GM12875 (cell line): Measurements from ENCODE around the gene STYK1.
"Not testable (repeated sequence)": the region's sequence is repeated elsewhere in the genome, so short reads cannot be mapped to it uniquely, and the experiment has no call there.

ENCODE experiments used
- H3K4me3 ChIP-seq: one replicate; pipeline ENCODE4 v1.5.1; 2011; ENCODE audit warnings: low read depth, low read length, control low read depth
- CTCF ChIP-seq: IDR thresholded peaks from 2 replicates; pipeline ENCODE4 v1.5.1; 2011; ENCODE audit warnings: low read depth, mild to moderate bottlenecking, control low read depth, inconsistent platforms, low read length, moderate library complexity, borderline replicate concordance; ENCODE audit not compliant: insufficient read depth

The STYK1 gene

GRCh38 chr12:10607885-10608458 is 65.9 kb downstream of the STYK1 start:
- no peak overlapping the region for H3K4me3 ChIP-seq
- TF ChIP-seq CTCF: no peak

GRCh38 chr12:10601860-10602259 is 72.0 kb downstream of the STYK1 start:
- no peak overlapping the region for H3K4me3 ChIP-seq
- TF ChIP-seq CTCF: no peak

- no peak for TF ChIP-seq CTCF
- H3K4me3 ChIP-seq: no peak overlapping the region
Observed at GRCh38 chr12:10600988-10601387, 72.9 kb downstream of the STYK1 start.

GRCh38 chr12:10595881-10596280 is 78.0 kb downstream of the STYK1 start:
- no peak overlapping the region for H3K4me3 ChIP-seq
- no peak for TF ChIP-seq CTCF

- no peak overlapping the region for H3K4me3 ChIP-seq
- no peak for TF ChIP-seq CTCF
Observed at GRCh38 chr12:10590966-10591365, 82.9 kb downstream of the STYK1 start.

- H3K4me3 ChIP-seq: no peak overlapping the region
- TF ChIP-seq CTCF: no peak
Observed at GRCh38 chr12:10584415-10584814, 89.4 kb downstream of the STYK1 start.

GRCh38 chr12:10582704-10583103 is 91.1 kb downstream of the STYK1 start:
- TF ChIP-seq CTCF: no peak
- H3K4me3 ChIP-seq: no peak overlapping the region

GRCh38 chr12:10582133-10582532 is 91.7 kb downstream of the STYK1 start:
- H3K4me3 ChIP-seq: not testable (repeated sequence)
